NCI-H187 treated with DMSO at 0.1 percent for 48 hours (cell line): Measurements from ENCODE around the gene PRDM16.
"Not testable (repeated sequence)": the region's sequence is repeated elsewhere in the genome, so short reads cannot be mapped to it uniquely, and the experiment has no call there.

ENCODE experiments used
- DNase-seq: peaks from one replicate; lab custom pipeline; 2025; lab: John Stamatoyannopoulos, UW

The PRDM16 gene

DNA sequence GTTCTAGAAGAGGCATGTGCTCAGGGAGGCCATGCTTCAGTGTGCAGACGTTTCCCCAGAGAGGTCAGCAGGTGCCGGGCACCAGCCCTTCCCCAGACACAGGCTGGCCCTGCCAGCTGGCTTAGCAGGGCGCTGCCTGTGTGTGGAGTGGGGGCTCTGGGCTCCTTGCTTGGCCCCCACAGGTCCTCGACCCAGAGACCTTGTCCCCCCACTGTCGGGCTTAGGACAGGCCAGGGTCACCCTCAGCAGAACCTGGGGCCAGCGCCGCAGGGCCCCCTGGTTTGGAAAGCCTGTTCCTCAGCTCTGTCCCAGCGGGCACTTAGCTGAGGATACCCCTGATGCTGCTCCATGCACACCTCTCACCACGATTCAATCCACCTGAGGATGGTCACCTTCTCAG lies 213.2 kb downstream of the PRDM16 start:
- no peak for DNase-seq

DNA sequence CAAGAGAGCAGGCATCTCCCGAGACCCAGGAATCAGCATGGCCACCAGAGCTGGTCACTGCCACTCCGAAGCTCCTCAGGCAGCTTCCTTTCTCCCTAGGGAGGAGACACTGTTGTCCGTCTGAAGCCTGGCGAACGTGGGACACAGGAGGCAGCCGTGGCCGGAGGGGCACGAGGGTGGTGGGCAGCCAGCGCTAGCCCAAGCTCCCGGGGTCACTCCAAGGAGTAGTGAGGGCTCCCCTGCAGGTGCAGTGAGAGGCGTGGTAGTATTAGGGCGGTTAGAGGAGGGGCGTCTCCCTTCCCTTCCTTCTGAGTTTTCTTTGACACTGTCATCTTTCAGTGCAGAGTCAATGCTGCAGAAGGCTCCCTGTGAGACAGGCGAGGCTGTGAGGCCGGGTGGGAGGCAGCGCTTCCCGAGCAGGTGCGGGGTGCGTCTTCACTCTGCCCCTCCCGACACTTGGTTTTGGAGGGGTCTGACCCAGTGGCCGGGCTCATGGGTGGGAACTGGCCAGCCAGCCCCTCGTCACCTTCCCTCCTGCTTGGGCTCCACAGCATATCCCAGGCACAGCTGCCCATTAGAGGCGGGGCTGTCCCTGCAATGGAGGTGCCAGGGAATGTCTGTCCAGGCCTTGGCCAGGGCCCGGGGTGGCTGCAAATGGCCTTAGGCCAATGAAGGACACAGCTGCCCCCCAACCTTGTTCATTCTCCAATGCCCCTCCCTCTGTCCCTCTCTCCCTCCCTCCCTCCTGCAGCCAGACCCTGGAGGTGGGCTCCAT lies 213.8 kb downstream of the PRDM16 start:
- DNase-seq = no peak

DNA sequence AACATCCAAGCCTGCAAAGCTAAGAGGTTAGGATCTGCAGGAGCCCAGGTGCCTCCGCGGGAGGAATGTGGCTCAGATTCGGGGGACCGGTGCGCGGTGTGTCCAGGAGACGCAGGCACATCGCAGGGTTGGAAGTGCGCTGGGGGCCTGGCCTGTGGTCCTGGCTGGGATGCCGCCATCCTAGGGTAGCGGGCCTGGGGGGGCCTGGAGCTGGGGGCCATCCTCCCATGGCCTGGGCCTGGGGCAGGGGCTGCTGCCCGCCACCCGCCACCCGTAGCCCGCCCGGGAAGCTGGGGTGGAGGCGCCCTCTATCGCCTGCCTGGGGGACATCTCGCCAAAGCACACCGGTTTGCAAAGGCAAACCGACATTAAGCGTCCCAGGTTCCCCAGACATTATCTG lies 214.8 kb downstream of the PRDM16 start:
- no peak for DNase-seq

DNA sequence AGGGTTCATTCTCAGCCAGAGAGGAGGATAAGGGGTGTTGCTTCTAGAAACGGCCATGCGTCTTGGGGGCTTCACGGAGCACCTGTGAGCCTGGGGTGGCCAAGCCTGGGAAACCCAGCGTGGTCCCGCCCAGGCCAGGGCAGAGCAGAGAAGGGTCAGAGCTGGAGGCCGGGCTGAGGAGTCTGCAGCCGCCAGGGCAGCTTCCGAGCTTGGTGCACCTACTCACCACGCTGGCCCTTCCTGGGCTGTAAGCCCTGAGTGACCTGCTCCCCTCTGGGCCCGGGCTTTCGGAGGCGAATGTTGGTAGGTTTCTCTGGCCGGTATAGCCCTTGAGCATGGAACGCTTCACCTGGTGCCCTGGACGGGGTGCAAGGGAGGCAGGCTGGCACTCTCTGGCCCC lies 215.7 kb downstream of the PRDM16 start:
- DNase-seq = no peak

DNA sequence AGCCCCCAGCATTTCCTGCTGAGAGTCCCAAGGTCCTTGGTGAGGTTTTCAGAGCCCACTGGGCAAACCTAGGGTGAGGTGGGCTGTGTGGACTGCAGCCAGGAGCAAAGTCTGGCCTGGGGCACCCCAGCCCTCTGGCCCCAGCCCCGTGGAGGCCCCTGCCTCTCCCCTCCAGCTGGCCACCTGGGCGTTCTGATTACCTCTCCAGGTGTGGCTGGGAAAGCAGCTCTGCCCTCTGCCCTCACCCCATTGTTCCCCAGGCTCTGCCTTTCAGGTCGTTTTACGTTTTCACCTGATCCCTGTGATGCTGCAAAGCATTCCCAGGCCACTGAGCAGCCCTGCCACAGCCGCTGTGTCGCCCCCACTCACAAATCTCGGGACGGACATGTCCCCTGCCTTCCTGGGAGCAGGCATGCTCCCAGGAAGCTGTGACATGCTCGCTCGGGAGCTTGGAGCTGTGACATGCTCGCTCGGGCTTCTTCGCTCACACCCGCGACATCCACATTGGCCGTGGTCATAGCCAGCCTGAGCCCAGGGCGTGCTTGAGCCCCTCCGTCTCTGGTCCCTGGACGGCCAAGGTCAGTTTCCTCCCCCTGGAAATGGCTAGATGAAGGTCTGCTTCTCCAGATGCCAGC lies 216.2 kb downstream of the PRDM16 start:
- no peak for DNase-seq

DNA sequence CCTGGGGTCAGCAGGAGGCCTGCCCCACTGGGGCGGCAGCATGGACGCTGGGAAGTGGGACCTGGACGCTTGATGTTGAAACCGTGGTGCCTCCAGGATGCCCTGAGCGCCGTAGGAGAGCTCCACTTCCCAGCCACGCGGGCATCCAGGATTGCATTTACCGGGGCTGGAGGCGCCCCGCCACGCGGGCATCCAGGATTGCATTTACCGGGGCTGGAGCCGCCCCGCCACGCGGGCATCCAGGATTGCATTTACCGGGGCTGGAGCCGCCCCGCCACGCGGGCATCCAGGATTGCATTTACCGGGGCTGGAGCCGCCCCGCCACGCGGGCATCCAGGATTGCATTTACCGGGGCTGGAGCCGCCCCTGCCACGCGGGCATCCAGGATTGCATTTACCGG lies 218.1 kb downstream of the PRDM16 start:
- not testable (repeated sequence) for DNase-seq

DNA sequence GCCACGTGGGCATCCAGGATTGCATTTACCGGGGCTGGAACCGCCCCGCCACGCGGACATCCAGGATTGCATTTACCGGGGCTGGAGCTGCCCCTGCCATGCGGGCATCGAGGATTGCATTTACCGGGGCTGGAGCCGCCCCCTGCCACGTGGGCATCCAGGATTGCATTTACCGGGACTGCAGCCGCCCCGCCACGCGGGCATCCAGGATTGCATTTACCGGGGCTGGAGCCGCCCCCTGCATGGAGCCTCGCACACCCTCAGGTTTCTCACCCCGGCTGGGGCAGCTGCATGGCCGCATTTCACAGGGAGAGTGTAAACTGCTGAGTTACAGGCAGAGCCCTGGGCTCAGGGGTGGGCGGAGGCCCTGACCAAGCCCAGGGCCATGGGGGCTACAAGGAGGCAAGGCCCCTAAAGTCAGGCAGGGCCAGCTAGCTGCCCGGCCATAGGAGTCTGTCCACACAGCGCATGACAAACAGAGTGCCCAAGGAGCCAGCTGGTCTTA lies 218.7 kb downstream of the PRDM16 start:
- DNase-seq = no peak

DNA sequence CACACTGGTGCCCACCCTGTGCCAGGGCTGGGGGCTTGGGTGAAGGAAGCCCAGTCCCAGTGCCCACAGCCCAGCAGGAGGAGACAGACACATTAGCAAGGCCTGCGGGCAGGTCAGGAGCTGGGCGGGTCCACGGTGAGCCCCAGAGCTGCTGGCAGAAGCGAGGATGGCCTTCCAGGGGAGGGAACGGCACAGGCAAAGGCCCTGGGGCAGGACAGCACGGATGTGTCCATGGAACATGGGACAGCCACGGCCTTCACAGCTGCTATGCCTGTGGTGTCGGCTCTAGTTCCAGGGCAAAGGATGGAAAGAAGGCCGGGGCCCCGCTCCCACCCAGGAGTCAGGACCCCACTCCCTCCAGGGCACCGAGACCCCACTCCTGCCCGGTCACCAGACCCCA lies 220.5 kb downstream of the PRDM16 start:
- no peak for DNase-seq

DNA sequence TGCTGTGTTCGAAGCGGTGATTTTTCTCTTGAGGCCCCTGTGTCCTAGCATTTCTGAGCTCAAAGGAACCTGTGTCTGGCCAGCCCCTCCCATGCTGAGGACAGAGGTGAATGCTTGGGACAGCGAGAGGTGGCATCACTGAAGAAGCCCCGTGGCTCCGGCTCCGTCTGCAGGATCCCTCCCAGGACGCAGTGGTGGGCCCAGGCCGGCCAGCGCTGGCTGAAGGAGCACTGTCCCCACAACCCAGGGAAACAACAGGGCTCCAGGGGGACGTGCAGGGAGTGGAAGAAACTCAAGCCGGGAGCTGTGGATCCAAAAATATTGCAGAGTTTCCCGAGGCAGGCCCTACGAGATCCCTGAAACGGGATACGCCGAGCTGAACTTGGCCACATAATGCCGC lies 221.4 kb downstream of the PRDM16 start:
- DNase-seq = no peak

DNA sequence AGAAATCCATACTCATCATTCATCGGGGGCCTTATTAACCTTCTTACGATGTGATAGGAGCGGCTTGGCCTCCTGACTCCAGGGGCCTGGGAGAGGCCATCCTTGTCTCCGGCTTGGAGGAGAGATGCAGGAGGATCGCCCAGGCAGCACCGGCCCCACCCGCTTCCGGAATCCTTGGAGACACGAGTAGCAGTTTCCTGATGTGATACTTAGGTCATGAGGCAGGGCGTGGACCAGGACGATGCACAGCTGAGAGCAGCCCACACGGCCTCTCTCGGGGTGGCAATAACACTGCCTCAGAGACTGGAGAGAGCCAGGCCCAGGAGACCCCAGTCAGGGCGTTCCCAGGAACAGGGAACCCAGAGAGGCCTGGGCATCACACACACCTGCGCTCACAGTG lies 221.9 kb downstream of the PRDM16 start:
- DNase-seq = no peak

DNA sequence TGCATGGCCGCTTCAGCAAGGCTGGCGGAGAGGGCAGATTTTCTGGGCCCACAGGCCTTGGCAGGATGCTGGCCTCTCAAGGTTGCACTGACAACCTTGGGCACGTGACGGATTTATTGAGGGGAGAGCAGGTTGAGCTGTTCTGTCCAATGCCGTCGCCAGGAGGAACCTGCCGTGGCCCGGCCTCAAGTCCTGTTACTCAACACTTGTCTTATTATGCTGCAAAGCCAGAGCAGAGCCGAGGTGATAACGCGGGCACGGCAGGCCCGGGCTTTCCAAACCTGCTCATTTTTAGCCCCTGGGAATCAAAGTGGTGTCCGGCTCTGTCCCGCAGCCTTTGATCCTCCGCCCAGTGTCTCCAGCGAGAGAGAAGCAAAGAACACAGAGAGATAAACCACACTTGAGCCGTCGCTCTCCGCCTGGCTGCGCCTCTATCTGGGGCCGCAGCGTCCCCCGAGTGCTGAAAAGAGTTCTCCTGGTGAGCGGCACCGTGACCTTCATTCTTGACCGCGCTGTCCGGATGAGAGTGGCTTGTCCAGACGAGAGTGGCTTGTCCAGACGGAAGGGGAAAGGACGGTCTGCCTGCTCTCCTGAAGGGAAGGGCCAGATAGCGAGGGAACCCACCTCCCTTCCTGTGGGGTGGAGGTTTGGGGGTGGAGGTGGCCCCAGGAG lies 223.2 kb downstream of the PRDM16 start:
- DNase-seq = no peak

DNA sequence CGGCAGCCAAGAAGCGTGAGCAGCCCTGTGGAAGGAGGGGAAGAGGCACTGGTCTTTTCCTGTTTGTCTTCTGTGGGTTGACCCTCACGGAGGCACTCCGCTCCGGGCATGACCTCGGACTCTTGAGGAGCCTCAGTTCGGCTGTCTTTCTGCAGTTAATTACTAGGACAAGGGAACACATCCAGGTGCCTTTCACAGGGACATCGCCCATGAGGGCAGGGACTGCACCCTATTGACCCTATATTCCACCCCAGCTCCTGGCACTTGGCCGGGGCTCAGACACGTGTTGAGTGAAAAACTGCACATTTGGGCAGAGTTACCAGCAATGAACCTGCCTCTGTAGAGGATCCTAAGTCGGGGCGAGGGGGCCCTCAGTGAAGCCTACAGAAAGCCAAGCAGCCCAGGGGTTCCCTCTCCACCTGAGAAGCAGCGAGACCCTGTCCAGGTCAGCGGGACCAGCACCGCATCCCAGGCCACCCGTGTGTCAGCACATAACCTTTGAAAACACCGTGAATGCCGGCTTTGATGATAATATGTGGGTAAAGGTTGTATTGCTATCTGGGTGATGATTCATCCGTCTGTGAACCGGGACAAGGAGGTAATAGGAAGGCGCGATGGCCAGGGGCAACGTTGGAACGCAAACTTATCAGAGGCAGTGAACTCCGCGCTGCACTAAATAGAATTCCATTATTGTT lies 224.0 kb downstream of the PRDM16 start:
- no peak for DNase-seq

DNA sequence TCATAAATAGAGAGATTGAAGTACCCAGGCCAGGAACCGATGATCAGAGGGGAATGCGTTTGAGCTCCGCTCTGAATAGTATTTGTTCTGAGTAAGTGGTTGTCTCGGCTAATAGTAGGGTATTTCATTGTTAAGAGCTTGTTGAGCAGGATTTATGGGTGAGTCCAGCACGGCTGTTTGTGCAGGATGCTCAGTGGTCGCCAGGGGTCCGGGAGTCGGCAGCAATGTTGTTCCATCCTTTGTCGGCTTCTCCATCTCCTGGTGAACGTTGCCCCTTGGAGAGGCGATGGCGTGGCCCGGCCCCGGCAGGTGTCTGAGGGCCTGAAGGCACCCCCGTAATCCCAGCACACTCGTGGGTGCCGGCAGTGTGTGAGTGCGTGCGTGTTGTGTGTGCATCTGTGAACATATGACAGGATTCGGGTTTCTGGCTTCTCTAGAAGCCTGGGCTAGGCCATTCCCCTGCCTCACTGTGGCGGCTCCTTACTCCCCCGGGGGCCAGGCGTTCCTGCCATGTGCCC lies 224.6 kb downstream of the PRDM16 start:
- DNase-seq = no peak

DNA sequence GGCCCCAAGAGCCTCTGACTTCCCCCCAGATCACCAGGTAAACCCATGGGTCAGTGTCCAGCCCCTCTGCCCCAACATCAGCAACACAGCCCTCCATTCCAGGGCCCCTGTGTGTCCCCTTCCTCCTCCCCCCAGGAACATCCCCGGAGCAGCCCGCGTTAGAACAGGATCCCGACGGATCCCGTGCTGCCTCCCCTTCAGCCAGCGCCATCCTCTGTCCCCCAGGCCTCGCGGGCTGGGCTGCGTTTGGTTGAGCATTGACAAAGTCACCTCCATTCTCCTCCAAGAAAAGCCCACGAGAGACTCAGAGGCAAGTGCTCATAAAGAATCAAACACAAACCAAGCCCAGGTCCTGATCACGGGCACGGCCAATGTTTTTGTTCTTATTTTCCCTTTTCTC lies 225.4 kb downstream of the PRDM16 start:
- no peak for DNase-seq

DNA sequence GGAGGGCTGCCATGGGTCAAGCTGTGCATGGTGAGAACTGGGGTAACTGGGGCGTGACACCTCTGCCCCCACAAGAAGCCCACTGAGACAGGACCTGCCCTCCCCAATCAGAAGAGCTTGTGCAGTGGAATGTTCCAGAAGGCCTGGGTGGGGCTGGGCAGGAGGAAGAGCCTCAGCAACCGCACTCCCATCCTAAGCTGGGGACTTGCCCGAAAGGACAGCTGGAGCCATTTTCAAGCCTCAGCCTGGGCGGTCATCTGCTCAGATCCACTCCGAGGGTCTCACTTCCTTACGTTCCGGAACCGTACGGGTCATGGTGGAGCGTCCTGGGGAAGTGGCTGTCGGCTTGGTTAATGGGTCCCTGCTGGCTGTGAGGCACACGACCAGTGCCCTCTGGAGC lies 226.8 kb downstream of the PRDM16 start:
- DNase-seq = no peak

DNA sequence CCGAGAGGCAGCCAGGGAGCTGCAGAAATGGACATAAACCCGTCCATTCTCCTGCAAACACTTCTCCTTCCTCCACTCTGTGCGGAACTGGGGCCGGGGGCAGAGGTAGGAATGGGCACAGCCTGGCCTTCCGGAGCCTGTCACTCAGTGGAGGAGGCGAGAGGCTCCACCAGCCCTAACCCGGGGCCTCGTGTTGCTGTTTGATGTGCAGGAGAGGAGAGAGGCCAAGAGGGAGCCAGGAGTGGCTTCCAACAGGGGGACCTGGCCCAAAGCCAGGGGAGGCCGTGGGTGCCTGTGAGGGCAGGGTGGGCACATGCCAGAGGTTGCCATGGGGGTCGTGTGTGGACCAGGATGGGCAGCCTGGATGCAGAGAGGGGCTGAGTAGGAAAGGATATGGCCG lies 227.3 kb downstream of the PRDM16 start:
- DNase-seq = no peak

DNA sequence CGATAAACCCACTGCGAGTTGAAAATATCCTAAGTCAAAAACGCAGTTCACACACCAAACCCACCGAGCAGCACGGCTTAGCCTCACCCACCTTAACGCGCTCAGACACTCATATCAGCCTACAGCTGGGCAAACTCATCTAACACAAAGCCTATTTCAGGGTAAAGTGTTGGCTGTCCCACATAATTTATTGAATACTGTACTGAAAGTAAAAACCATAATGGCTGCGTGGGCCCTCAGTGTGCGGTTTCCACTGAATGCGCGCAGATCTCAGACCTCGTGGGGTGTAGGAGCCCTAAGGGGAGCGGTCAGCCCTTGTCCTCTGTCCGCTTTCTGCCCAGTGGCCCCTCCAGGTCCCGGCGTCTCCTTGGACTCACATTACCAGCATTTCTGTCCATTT lies 227.8 kb downstream of the PRDM16 start:
- no peak for DNase-seq

DNA sequence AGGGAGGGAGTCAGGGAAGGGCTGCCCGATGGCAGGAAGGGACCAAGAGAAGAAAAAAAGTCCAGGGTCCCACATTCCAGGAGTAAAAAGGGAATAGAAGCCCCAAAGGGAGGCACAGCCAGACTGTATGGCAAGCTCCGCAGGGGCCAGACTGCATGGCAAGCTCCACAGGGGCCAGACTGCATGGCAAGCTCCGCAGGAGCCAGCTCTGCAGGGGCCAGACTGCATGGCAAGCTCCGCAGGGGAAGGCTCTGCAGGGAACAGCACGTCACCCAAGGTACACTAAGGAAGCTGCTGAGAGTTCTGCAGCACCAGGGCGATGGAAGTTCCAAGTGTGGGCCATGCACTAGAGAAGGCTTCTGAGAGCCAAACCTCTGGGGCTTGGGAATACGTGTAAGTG lies 228.8 kb downstream of the PRDM16 start:
- DNase-seq = no peak

DNA sequence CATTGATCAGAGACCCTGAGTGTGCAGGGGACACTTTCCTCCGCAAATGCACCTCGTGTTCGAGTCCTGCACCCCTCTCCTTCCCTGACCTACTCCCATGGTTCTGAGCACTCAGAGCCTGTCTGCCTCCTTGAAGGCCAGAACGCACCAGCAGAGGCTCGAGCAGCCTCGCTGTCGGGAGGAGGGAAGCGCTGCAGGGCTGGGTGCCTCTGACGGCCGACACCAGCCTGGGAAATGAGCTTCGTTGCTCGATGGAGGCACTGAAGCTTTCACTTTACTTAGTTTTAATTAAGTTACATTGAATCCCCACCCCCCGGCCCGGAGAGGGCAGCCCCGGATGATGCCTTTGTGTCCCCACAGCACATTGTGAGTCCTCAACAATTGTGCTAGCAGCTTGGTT lies 229.2 kb downstream of the PRDM16 start:
- DNase-seq = no peak

DNA sequence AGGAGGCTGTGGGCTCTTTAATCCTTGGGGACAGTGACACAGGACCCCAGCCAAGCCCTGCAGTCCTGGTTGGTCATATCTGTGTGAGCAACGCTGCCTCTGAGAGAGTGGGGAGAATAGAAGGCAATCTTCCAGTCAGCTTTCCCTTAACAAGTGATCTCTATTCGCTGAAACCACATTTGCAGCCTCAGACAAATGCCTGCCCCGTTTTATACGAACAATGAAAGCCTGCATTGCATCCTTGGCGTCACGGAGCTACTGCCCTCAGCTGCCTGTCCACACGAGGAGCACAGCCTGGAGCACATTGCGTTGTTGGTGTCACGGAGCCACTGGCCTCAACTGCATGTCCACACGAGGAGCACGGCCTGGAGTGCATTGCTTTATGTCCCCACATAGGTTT lies 235.2 kb downstream of the PRDM16 start:
- DNase-seq = no peak

DNA sequence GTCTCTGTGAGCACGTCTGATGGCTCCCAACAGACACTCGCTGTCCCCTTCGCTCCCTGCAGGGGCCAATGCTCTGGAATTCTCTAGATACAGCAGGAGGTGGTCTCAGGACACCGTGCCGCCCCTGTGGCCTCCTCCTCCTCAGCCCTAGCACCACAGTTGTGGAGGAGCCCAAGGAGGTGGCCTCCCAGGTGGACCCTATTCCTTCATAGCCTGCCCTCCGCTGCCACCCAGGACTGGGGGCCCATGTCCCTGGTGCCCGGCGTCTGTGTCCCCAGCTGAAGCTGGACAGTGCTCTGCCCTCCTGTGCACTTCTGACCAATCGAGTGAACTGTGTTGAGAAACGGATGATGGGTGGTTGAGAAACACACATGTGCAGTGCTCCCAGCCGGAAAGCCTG lies 235.7 kb downstream of the PRDM16 start:
- DNase-seq = no peak

DNA sequence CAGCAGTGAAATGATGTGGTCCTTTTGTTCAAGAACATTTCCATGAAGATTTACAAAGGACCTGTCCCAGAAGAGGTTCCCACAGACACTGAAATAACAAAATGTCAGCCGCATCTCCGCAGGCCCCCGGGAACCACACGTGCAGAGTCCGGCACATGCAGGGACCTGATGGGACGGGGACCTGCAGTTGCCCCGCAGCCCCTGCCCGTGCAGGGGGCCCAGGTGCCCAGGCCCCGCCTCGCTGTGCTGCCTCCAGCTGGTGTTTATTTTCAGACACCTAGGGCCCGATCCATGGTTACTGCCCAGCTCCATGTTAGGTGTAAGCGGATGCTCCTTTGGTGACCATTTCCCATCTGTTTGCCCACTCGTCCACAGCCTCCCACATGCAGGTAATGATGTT lies 236.2 kb downstream of the PRDM16 start:
- DNase-seq = no peak
